Endothelial cell of umbilical vein (primary cell): ENCODE data around the gene TCIRG1. TPM values are rescaled to one million over a fixed set of nuclear protein-coding genes. Genes with fewer than 3 reads are reported as not detected.

Experiments
- BruUV-seq: library from RNA; stranded (reverse); fragments of 400-500 nt; replicated peaks from 2 replicates; lab custom pipeline; 2021; lab: Mats Ljungman, UMichigan
- CTCF ChIA-PET: fragments of 300-600, 350-600 bp; sonication (Branson Sonifier 250); formaldehyde crosslinking; loops from one replicate; lab custom pipeline; 2021; ENCODE audit warnings: antibody characterized with exemption, inconsistent platforms; lab: Charles Lee
- POLR2A ChIA-PET: fragments of 300-600, 350-600 bp; sonication (Branson Sonifier 250); formaldehyde crosslinking; loops from one replicate; lab custom pipeline; 2021; ENCODE audit warnings: antibody characterized with exemption, inconsistent platforms; lab: Charles Lee
- DNase-seq: peaks from one replicate; pipeline ENCODE4 v3.0.0-alpha.2; 2011; ENCODE audit warnings: low read depth, low spot score
- FAIRE-seq: peaks from 2 replicates; lab custom pipeline; 2011; peaks lifted over from hg19 to GRCh38; lab: Jason Lieb, UNC
- H2AFZ ChIP-seq: 2 replicates; pipeline ENCODE4 v1.6.0; 2012; ENCODE audit warnings: low read depth, low read length, control low read depth, inconsistent platforms
- H3K27ac ChIP-seq: 2 replicates; pipeline ENCODE4 v1.5.1; 2011; ENCODE audit warnings: low read depth, mild to moderate bottlenecking, control low read depth, low read length, moderate library complexity; ENCODE audit not compliant: insufficient read depth
- H3K27me3 ChIP-seq, 2 experiments: 2 replicates each; pipeline versions ENCODE4 v1.6.0 to v1.6.1; 2011; ENCODE audit warnings: low read length in 2 of 2, mixed read lengths in 1 of 2; ENCODE audit not compliant: control insufficient read depth in 2 of 2, insufficient read depth in 2 of 2
- H3K36me3 ChIP-seq, 2 experiments: 2 replicates in 1 of 2; 3 replicates in 1 of 2; pipeline ENCODE4 v1.5.1; 2011; ENCODE audit warnings: low read length in 2 of 2, mild to moderate bottlenecking in 1 of 2, moderate library complexity in 1 of 2; ENCODE audit not compliant: control insufficient read depth in 2 of 2, insufficient read depth in 2 of 2; ENCODE audit errors: extremely low read depth in 1 of 2
- H3K4me1 ChIP-seq: 3 replicates; pipeline ENCODE4 v1.5.1; 2011; ENCODE audit warnings: mild to moderate bottlenecking, low read length; ENCODE audit not compliant: control insufficient read depth, insufficient read depth; ENCODE audit errors: extremely low read depth
- H3K4me2 ChIP-seq: 2 replicates; pipeline ENCODE4 v1.6.1; 2011; ENCODE audit warnings: low read length, control low read depth, mixed read lengths; ENCODE audit not compliant: insufficient read depth
- H3K4me3 ChIP-seq, 3 experiments: fragments of 200-600 bp in 1 of 3; sonication (generic), shearing (Covaris generic) in 1 of 3; replicated peaks in 1 of 3; 2 replicates each; pipeline ENCODE4 v1.5.1; 2011 to 2016; ENCODE audit warnings: control low read depth in 3 of 3, low read length in 3 of 3, mild to moderate bottlenecking in 2 of 3, inconsistent platforms in 1 of 3, low read depth in 1 of 3, moderate library complexity in 1 of 3; ENCODE audit not compliant: insufficient read depth in 1 of 3
- H3K79me2 ChIP-seq: 2 replicates; pipeline ENCODE4 v1.6.0; 2012; ENCODE audit warnings: low read length, inconsistent platforms; ENCODE audit not compliant: control insufficient read depth, insufficient read depth
- H3K9ac ChIP-seq: replicated peaks from 2 replicates; pipeline ENCODE3; 2011; ENCODE audit warnings: low read length, control low read depth; ENCODE audit not compliant: insufficient read depth; ENCODE audit errors: extremely low read depth
- H3K9me1 ChIP-seq: replicated peaks from 3 replicates; pipeline ENCODE4 v1.6.0; 2011; ENCODE audit warnings: mild to moderate bottlenecking, low read length; ENCODE audit not compliant: control insufficient read depth, insufficient read depth; ENCODE audit errors: extremely low read depth
- H3K9me3 ChIP-seq: replicated peaks from 2 replicates; pipeline ENCODE4 v1.5.1; 2012; ENCODE audit warnings: low read length, inconsistent platforms; ENCODE audit not compliant: control insufficient read depth, insufficient read depth
- H4K20me1 ChIP-seq: replicated peaks from 2 replicates; pipeline ENCODE3; 2011; ENCODE audit warnings: mild to moderate bottlenecking, low read length; ENCODE audit not compliant: control insufficient read depth, insufficient read depth; ENCODE audit errors: extremely low read depth
- EZH2 ChIP-seq: IDR thresholded peaks from 2 replicates; pipeline ENCODE4 v1.6.1; 2012; ENCODE audit warnings: borderline replicate concordance, low read depth, mild to moderate bottlenecking, moderate library complexity, low read length, inconsistent platforms; ENCODE audit not compliant: severe bottlenecking
- FOS ChIP-seq: IDR thresholded peaks from 2 replicates; pipeline ENCODE4 v1.6.1; 2011; ENCODE audit warnings: mild to moderate bottlenecking, low read length, moderate library complexity, borderline replicate concordance; ENCODE audit not compliant: insufficient read depth
- GATA2 ChIP-seq: IDR thresholded peaks from 2 replicates; pipeline ENCODE4 v1.7.0; 2011; ENCODE audit warnings: low read depth, mild to moderate bottlenecking, moderate library complexity, mixed read lengths, low read length; ENCODE audit not compliant: insufficient read length, insufficient read depth
- JUN ChIP-seq: IDR thresholded peaks from 2 replicates; pipeline ENCODE4 v1.6.1; 2011; ENCODE audit warnings: borderline replicate concordance, low read depth; ENCODE audit not compliant: insufficient read length, insufficient read depth
- MAX ChIP-seq: IDR thresholded peaks from 2 replicates; pipeline ENCODE4 v1.6.1; 2011; ENCODE audit not compliant: insufficient read depth, insufficient read length
- MYC ChIP-seq: IDR thresholded peaks from one replicate; pipeline ENCODE4 v1.6.1; 2011; ENCODE audit warnings: mild to moderate bottlenecking, low read depth, low read length
- POLR2A ChIP-seq: IDR thresholded peaks from 2 replicates; pipeline ENCODE4 v1.6.1; 2012; ENCODE audit warnings: low read depth, mild to moderate bottlenecking, control low read depth, low read length
- POLR2AphosphoS5 ChIP-seq: IDR thresholded peaks from 2 replicates; pipeline ENCODE4 v1.6.1; 2012; ENCODE audit warnings: low read depth, mild to moderate bottlenecking, control low read depth, low read length, moderate library complexity; ENCODE audit not compliant: insufficient read depth
- dilution Hi-C: fragments of 300-500 bp; cut with MboI; formaldehyde crosslinking; loops from one replicate; pipeline ENCODE4 v1.15.0; 2019; ENCODE audit warnings: low sequenced_read_pairs; ENCODE audit not compliant: extremely low pct_ligation_motif_present
- intact Hi-C: fragments of 100-400 bp; cut with micrococcal nuclease; formaldehyde crosslinking; loops from one replicate; pipeline ENCODE4 v1.10.0; 2022
- polyA plus RNA-seq, 4 experiments: library from polyadenylated mRNA; depleted of rRNA in 3 of 4; stranded (reverse) in 3 of 4; unstranded in 1 of 4; fragments of >200 nt; gene quantifications; 2 replicates each; pipeline versions ENCODE4 v1.2.1 to v1.2.3, GENCODE V29; 2011 to 2012; ENCODE audit warnings: missing spikeins in 1 of 4
- total RNA-seq: library from RNA; stranded (reverse); gene quantifications from 2 replicates; pipeline ENCODE4 v1.2.3, GENCODE V29; 2021
- TF ChIP-seq, protein P1 (sequence below), 2 donors: IDR thresholded peaks; 1 replicate in 1 of 2; 2 replicates in 1 of 2; pipeline ENCODE4 v1.5.1; 2011; ENCODE audit warnings: low read length in 2 of 2, mild to moderate bottlenecking in 2 of 2, moderate library complexity in 2 of 2, control low read depth in 1 of 2, inconsistent platforms in 1 of 2, low read depth in 1 of 2; ENCODE audit not compliant: insufficient read depth in 1 of 2; ENCODE audit errors: extremely low read depth in 1 of 2

TCIRG1 gene
- total and polyA plus RNA-seq, 2 donors (not counting 3 experiments of a cell fraction or from before 2014, with no cell fraction given), result 134 to 183 TPM

DNA sequence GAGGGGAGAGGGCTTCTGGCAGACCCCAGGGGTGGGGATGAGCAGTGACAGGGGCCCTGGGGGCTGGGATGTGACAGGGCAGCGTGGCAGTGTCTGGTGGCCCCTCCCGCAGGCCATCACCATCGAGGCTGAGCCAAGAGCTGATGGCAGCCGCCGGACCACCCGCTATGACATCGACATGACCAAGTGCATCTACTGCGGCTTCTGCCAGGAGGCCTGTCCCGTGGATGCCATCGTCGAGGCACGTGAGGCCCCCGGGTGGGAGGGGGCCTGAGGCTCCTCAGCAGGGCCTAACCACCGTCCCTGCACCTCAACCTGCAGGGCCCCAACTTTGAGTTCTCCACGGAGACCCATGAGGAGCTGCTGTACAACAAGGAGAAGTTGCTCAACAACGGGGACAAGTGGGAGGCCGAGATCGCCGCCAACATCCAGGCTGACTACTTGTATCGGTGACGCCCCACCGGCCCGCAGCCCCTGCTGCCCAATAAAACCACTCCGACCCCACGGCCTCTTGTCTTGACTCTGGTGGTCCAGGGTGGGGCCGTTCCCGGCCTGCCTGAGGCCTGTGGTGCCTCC lies 2.6 kb upstream of the TCIRG1 start:
- Histone ChIP-seq H3K4me3 (no peak overlapping the region), H3K4me2 (no peak overlapping the region), H3K27me3 (no peaks in the 10 kb centered on the region), H2AFZ (no peak overlapping the region), H3K27ac (no peak overlapping the region), H3K4me1 (peaks cover 25% of the 10 kb centered on the region), H3K9ac (no peak overlapping the region), H3K9me3 (no peaks in the 10 kb centered on the region), H4K20me1 (no peaks in the 10 kb centered on the region), H3K79me2 (peaks cover 31% of the 10 kb centered on the region), H3K36me3 (peaks cover 0 to 19% of the 10 kb centered on the region in 2 experiments), H3K9me1 (no peaks in the 10 kb centered on the region)
- no TSS peak for BruUV-seq
- dilution Hi-C loops, result no loop called here
- intact Hi-C loops, result loop anchor here (5.0 kb wide), 1 partner anchor 171 kb away; no protein-coding TSS in a partner anchor
- DNase-seq (no peak), FAIRE-seq (no peak)
- TF ChIP-seq EZH2, result no peak
- no peak for TF ChIP-seq FOS
- no peak for TF ChIP-seq GATA2
- no peak for TF ChIP-seq POLR2A
- TF ChIP-seq MAX, result no peak
- TF ChIP-seq POLR2AphosphoS5, result no peak
- no peak for TF ChIP-seq MYC
- TF ChIP-seq, protein P1, sequence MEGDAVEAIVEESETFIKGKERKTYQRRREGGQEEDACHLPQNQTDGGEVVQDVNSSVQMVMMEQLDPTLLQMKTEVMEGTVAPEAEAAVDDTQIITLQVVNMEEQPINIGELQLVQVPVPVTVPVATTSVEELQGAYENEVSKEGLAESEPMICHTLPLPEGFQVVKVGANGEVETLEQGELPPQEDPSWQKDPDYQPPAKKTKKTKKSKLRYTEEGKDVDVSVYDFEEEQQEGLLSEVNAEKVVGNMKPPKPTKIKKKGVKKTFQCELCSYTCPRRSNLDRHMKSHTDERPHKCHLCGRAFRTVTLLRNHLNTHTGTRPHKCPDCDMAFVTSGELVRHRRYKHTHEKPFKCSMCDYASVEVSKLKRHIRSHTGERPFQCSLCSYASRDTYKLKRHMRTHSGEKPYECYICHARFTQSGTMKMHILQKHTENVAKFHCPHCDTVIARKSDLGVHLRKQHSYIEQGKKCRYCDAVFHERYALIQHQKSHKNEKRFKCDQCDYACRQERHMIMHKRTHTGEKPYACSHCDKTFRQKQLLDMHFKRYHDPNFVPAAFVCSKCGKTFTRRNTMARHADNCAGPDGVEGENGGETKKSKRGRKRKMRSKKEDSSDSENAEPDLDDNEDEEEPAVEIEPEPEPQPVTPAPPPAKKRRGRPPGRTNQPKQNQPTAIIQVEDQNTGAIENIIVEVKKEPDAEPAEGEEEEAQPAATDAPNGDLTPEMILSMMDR (IDR thresholded peaks at IDR 0.05; ENCODE audit: extremely low read depth in 1 of 2, insufficient read depth in 1 of 2, low read depth in 1 of 2, low read length in 2 of 2), result no peak
- no peak for TF ChIP-seq JUN
- POLR2A ChIA-PET, result no interaction called here
- CTCF ChIA-PET, result no interaction called here
